Heart right ventricle (tissue), 16 donors: ENCODE data around the gene CYS1. TPM values are rescaled to one million over a fixed set of nuclear protein-coding genes. Genes with fewer than 3 reads are reported as not detected.

Source experiments
- ATAC-seq, 8 donors: fragments of 200-7000 bp; cut with Tn5 transposase; one replicate each; pipeline ENCODE4 v1.9.1; 2020; ENCODE audit warnings: mild to moderate bottlenecking in 8 of 8, moderate library complexity in 8 of 8, moderate number of reproducible peaks in 1 of 8
- DNase-seq, 2 donors: peaks; one replicate each; pipeline ENCODE4 v3.0.0-alpha.2; 2020
- H3K27ac ChIP-seq, 10 donors: fragments of 200-600 bp; sonication (generic) in 2 of 10; one replicate each; pipeline versions ENCODE4 v1.5.0 to v1.8.0; 2020 to 2022; ENCODE audit warnings: mild to moderate bottlenecking in 3 of 10
- H3K27me3 ChIP-seq, 7 donors: fragments of 200-600 bp; one replicate each; pipeline ENCODE4 v1.8.0; 2021 to 2022; ENCODE audit warnings: mild to moderate bottlenecking in 2 of 7
- H3K36me3 ChIP-seq, 9 donors: fragments of 200-600 bp; sonication (generic) in 1 of 9; one replicate each; pipeline versions ENCODE4 v1.5.0 to v1.8.0; 2020 to 2022; ENCODE audit warnings: mild to moderate bottlenecking in 2 of 9
- H3K4me1 ChIP-seq, 9 donors: fragments of 200-600 bp; sonication (generic) in 1 of 9; one replicate each; pipeline versions ENCODE4 v1.5.0 to v1.8.0; 2020 to 2022; ENCODE audit warnings: mild to moderate bottlenecking in 4 of 9
- H3K4me3 ChIP-seq, 10 donors: fragments of 200-600 bp; sonication (generic) in 2 of 10; one replicate each; pipeline versions ENCODE4 v1.5.0 to v1.8.0; 2020 to 2022; ENCODE audit warnings: mild to moderate bottlenecking in 7 of 10, moderate library complexity in 2 of 10
- H3K9me3 ChIP-seq, 11 donors: fragments of 200-600 bp in 10 of 11; sonication (generic) in 2 of 11; one replicate each; pipeline versions ENCODE4 v1.5.0 to v1.8.0; 2013 to 2022; ENCODE audit warnings: mild to moderate bottlenecking in 2 of 11, control low read depth in 1 of 11, moderate library complexity in 1 of 11
- WGBS, 2 donors: extraction: QIAGEN DNeasy Blood & Tissue Kit; methylation state at CpG; one replicate each; pipeline ENCODE4 v1.1.7; 2013; ENCODE audit warnings: inconsistent platforms in 1 of 2; 5-methylcytosine and 5-hydroxymethylcytosine counted together
- intact Hi-C, 10 donors: fragments of 100-400 bp; cut with DNase I; formaldehyde crosslinking; loops; one replicate each; pipeline versions ENCODE4 v1.11.1 to v1.14.2; 2022
- polyA plus RNA-seq, 2 donors: library from polyadenylated mRNA; stranded (reverse); fragments of 200-250 nt; gene quantifications; one replicate each; pipeline ENCODE4 v1.2.3, GENCODE V29; 2013
- total RNA-seq, 10 donors: library from RNA; stranded (reverse); fragmentation: NEBNext Ultra II Directional in 3 of 10; extraction: Animal tissue kit (Norgen Biotek cat#: 25700) in 3 of 10; gene quantifications; one replicate each; pipeline versions ENCODE4 v1.2.1 to v1.2.4, GENCODE V29; 2021 to 2023
- TF ChIP-seq, protein P1 (sequence below), 9 donors: fragments of 200-600 bp; sonication (generic) in 2 of 9; IDR thresholded peaks; one replicate each; pipeline versions ENCODE4 v1.5.0 to v1.8.0; 2021 to 2022; ENCODE audit warnings: antibody characterized with exemption in 9 of 9, mild to moderate bottlenecking in 5 of 9, moderate library complexity in 1 of 9
- donor health status: Arrhythmogenic right ventricular cardiomyopathy.
- donor health status: ischemic (EF 13 %, LVEDD 7.1; RV severe dilation, severe dysfunction).
- donor health status: healthy with polysubstance abuse.
- donor health status: DM: no; HTN: yes; CAD: no.
- donor health status: DM: no; HTN: no; CAD: no.
- donor health status: ischemic (EF 25% LVEDD 6.9; RV normal size, moderate dysfunction).
- donor health status: ischemic (EF 25% LVEDD 5.7; RV mildly dilated, moderate dysfunction).
- donor health status: healthy.
- donor health status: DM: yes; HTN: yes; CAD: no.
- donor health status: Ischemic cardiomyopathy.
- donor health status: ischemic (EF 35%, LVEDD 5.7; RV mildly dilated, moderate dysfunction).
- donor health status: nonischemic (EF 11% LVEDD 7.7; RV severe dilation, severe dysfunction).
- donor health status: DM: yes; HTN: yes; CAD: no.
- donor health status: PGD.
- donor health status: ischemic (EF 29% LVEDD 5.4; RV normal size, mild dysfunction).
- donor health status: nonischemic (EF 23%, LVEDD 6.1; RV moderate dilation, normal function).

CYS1 gene
- total and polyA plus RNA-seq, 12 donors, result 0.38 to 7.2 (median 2.8) TPM

DNA sequence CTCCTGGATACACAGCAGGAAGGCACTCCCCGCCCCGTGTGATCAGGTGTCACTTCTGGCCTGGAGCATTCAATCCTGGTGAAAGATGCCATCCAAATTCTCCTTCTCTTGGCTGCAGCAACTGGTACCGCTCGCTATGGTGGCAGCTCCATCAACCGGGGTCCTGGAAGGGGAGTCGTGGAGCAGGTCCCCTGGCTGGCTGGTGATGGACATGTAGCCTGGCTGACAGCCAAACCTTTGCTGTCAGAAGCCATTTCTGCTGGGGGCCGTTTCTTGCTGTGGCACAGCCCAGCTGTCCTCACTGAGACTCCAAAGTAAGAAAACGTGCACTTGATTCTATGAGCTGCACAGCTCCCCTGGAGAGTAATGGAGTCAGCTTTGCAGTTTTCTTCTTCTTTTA lies 7.1 kb upstream of the CYS1 start:
- no peaks in the 10 kb centered on the region for H3K9me3 ChIP-seq
- H3K27me3 ChIP-seq, result peaks cover 0 to 73% (median 52%) of the 10 kb centered on the region in 7 donors
- intact Hi-C loops, result no loop called here
- TF ChIP-seq, protein P1, sequence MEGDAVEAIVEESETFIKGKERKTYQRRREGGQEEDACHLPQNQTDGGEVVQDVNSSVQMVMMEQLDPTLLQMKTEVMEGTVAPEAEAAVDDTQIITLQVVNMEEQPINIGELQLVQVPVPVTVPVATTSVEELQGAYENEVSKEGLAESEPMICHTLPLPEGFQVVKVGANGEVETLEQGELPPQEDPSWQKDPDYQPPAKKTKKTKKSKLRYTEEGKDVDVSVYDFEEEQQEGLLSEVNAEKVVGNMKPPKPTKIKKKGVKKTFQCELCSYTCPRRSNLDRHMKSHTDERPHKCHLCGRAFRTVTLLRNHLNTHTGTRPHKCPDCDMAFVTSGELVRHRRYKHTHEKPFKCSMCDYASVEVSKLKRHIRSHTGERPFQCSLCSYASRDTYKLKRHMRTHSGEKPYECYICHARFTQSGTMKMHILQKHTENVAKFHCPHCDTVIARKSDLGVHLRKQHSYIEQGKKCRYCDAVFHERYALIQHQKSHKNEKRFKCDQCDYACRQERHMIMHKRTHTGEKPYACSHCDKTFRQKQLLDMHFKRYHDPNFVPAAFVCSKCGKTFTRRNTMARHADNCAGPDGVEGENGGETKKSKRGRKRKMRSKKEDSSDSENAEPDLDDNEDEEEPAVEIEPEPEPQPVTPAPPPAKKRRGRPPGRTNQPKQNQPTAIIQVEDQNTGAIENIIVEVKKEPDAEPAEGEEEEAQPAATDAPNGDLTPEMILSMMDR (IDR thresholded peaks at IDR 0.05), result no peak
- no peak overlapping the region for H3K4me3 ChIP-seq
- DNase-seq (no peak), ATAC-seq (no peak)
- no peaks in the 10 kb centered on the region for H3K36me3 ChIP-seq
- WGBS, 2 donors, result 60 to 61% methylated on average over 8 of the region's 8 CpGs
- peaks cover 0 to 14% (median 6%) of the 10 kb centered on the region in 9 donors for H3K4me1 ChIP-seq
- H3K27ac ChIP-seq, result no peak overlapping the region

DNA sequence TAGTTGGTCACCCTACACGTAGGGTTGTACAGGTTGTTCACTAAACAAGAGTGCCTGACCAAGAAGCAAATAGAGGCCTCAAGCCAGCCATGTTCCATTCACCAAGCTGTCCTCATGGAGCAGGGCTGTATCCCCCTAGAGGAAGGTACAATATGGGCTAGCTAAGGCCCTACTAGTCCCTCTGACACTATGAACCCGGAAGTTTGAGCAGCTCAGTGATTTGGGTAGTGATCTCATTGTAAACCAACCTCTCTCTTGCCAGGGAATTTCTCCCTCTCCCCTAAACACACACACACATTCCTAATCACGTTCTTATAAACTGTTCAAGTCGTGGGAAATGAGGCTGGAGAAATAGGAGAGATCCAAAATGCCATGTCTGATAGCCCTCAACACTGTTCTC lies 6.7 kb upstream of the CYS1 start:
- 76 to 77% methylated on average over 4 of the region's 4 CpGs for WGBS, 2 donors
- H3K27ac ChIP-seq, result no peak overlapping the region
- no peaks in the 10 kb centered on the region for H3K9me3 ChIP-seq
- ATAC-seq (no peak), DNase-seq (no peak)
- peaks cover 0 to 74% (median 53%) of the 10 kb centered on the region in 7 donors for H3K27me3 ChIP-seq
- TF ChIP-seq, protein P1 (IDR thresholded peaks at IDR 0.05), result no peak
- H3K4me1 ChIP-seq, result peaks cover 0 to 14% (median 6%) of the 10 kb centered on the region in 9 donors
- H3K36me3 ChIP-seq, result no peaks in the 10 kb centered on the region
- intact Hi-C loops, result no loop called here
- H3K4me3 ChIP-seq, result no peak overlapping the region

DNA sequence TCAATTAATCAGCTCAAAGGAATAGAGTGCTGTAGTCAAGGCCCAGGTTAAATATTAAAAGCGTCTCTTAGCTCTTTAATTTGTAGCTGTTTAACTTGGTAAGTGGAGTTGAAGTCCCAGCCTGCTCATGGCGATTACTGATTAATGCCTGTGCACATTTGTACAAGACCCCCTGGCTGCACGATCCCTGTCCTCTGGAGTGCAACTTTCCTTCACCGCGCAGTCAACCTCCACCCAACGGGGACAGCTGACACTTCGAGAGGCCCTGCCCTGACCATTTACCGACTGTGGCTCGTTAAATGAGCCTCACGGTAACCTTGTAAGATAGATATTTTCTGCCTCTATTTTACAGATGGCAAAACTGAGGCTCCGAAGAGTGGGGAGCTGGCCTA lies 5.5 kb upstream of the CYS1 start:
- 95 to 96% methylated on average over 11 of the region's 11 CpGs for WGBS, 2 donors
- no peak for DNase-seq
- intact Hi-C loops, result no loop called here

DNA sequence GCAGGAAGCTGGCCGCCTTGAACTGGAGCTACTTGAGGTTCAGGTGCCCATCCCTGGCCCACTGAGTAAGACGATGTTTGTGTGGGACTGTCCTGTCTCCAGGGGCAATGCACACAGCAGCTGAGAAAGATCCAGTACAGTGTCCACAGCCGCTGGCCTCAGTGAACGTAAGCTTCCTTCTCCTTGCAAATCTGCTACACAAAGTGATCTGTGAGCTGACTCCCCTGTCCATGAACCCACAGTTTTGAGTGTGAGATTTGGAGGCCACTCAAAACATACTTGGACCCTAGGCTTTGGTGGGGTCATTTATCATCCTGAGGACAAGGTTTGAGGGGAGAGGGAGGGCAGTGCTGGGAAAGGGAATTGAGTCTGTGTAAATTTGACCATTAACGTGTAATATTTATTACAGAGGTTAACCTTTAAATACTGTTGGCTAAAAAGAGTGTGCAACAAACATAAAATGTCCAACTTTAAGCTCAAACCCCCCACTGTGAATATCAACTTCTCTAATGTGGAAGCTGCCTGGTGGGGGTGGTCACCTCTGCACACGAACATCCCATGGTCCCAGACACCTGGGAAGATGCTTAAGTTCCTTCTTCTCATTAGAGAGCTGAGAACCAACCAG lies 4.9 kb upstream of the CYS1 start:
- 68 to 82% methylated on average over 6 of the region's 6 CpGs for WGBS, 2 donors
- Histone ChIP-seq H3K4me3 (no peak overlapping the region), H3K4me1 (peaks cover 3 to 18% (median 9%) of the 10 kb centered on the region in 9 donors), H3K9me3 (no peaks in the 10 kb centered on the region), H3K27ac (no peak overlapping the region), H3K36me3 (no peaks in the 10 kb centered on the region), H3K27me3 (peaks cover 0 to 74% (median 54%) of the 10 kb centered on the region in 7 donors)
- DNase-seq (no peak), ATAC-seq (no peak)
- intact Hi-C loops, result no loop called here
- TF ChIP-seq, protein P1 (IDR thresholded peaks at IDR 0.05), result no peak

More for the DNA sequence above, 5.5 kb upstream of the CYS1 start:
- Histone ChIP-seq H3K9me3 (no peaks in the 10 kb centered on the region), H3K36me3 (no peaks in the 10 kb centered on the region), H3K4me3 (no peak overlapping the region), H3K4me1 (peaks cover 0 to 14% (median 5%) of the 10 kb centered on the region in 9 donors), H3K27ac (no peak overlapping the region), H3K27me3 (peaks cover 0 to 74% (median 54%) of the 10 kb centered on the region in 7 donors)
- no peak for ATAC-seq
- TF ChIP-seq, protein P1 (IDR thresholded peaks at IDR 0.05), result no peak
